ENCODE data around the gene KLF16.

KLF16 gene

GRCh38 chr19:1805401-1806183, 57.8 kb downstream of the KLF16 start:
- DNase-seq: no peak

GRCh38 chr19:1804858-1805257, 58.5 kb downstream of the KLF16 start:
- no peak for DNase-seq

All from retina (tissue), 1 donor.